Spleen (tissue), 11 donors: ENCODE data around the gene ENDOV. TPM values are rescaled to one million over a fixed set of nuclear protein-coding genes. Genes with fewer than 3 reads are reported as not detected.

Experiments used
- DNase-seq: peaks from one replicate; pipeline ENCODE4 v3.0.0-alpha.2; 2020
- H3K27ac ChIP-seq, 8 donors: fragments of 200-600 bp; sonication (generic) in 7 of 8; 1 replicate in 4 of 8; 2 replicates in 4 of 8; pipeline versions ENCODE4 v1.5.0 to v1.8.0; 2016 to 2021; ENCODE audit warnings: inconsistent platforms in 4 of 8, mild to moderate bottlenecking in 4 of 8, moderate library complexity in 1 of 8
- H3K27me3 ChIP-seq, 7 donors: fragments of 200-600 bp; sonication (generic) in 6 of 7; replicated peaks in 1 of 7; 1 replicate in 4 of 7; 2 replicates in 3 of 7; pipeline versions ENCODE4 v1.5.0 to v1.8.0; 2016 to 2021; ENCODE audit warnings: inconsistent platforms in 3 of 7, mild to moderate bottlenecking in 1 of 7
- H3K36me3 ChIP-seq, 6 donors: fragments of 200-600 bp; sonication (generic) in 5 of 6; 1 replicate in 4 of 6; 2 replicates in 2 of 6; pipeline versions ENCODE4 v1.5.0 to v1.8.0; 2016 to 2021; ENCODE audit warnings: inconsistent platforms in 2 of 6
- H3K4me1 ChIP-seq, 6 donors: fragments of 200-600 bp; sonication (generic) in 5 of 6; 1 replicate in 3 of 6; 2 replicates in 3 of 6; pipeline versions ENCODE4 v1.5.0 to v1.8.0; 2016 to 2021; ENCODE audit warnings: inconsistent platforms in 3 of 6
- H3K4me3 ChIP-seq, 8 donors: fragments of 200-600 bp; sonication (generic) in 7 of 8; 1 replicate in 4 of 8; 2 replicates in 4 of 8; pipeline versions ENCODE4 v1.5.0 to v1.8.0; 2016 to 2021; ENCODE audit warnings: inconsistent platforms in 4 of 8, mild to moderate bottlenecking in 4 of 8, moderate library complexity in 2 of 8
- H3K9me3 ChIP-seq, 8 donors: fragments of 200-600 bp; sonication (generic) in 7 of 8; 1 replicate in 4 of 8; 2 replicates in 4 of 8; pipeline versions ENCODE4 v1.5.0 to v1.8.0; 2016 to 2021; ENCODE audit warnings: inconsistent platforms in 4 of 8
- POLR2A ChIP-seq, 3 donors: fragments of 450-650 bp; IDR thresholded peaks; one replicate each; pipeline ENCODE4 v1.5.1; 2017; ENCODE audit warnings: antibody characterized with exemption in 3 of 3, mild to moderate bottlenecking in 1 of 3
- POLR2AphosphoS5 ChIP-seq, 3 donors: sonication (generic); formaldehyde crosslinking; IDR thresholded peaks; one replicate each; pipeline ENCODE4 v1.5.1; 2017; ENCODE audit warnings: antibody characterized with exemption in 3 of 3
- WGBS, 5 donors: extraction: QIAGEN DNeasy Blood & Tissue Kit in 3 of 5; methylation state at CpG; one replicate each; pipeline versions ENCODE4 v1.1.5 to v1.1.7; 2013 to 2018; 5-methylcytosine and 5-hydroxymethylcytosine counted together
- intact Hi-C: fragments of 100-400 bp; cut with DNase I; formaldehyde crosslinking; loops from one replicate; pipeline ENCODE4 v1.15.0; 2023; ENCODE audit warnings: low total_unique reads
- polyA plus RNA-seq, 3 donors: library from polyadenylated mRNA; stranded (reverse); fragments of 200-250 nt; gene quantifications; one replicate each; pipeline ENCODE4 v1.2.1, GENCODE V29; 2013
- total RNA-seq, 7 donors: library from RNA; depleted of rRNA in 3 of 7; stranded (reverse); fragments of >200 nt in 3 of 7; fragmentation: NEBNext Ultra II Directional in 4 of 7; extraction: Animal tissue kit (Norgen Biotek cat#: 25700) in 4 of 7; gene quantifications; one replicate each; pipeline versions ENCODE4 v1.1.0 to v1.2.1, GENCODE V29; 2016 to 2021
- TF ChIP-seq, protein P1 (sequence below), 11 experiments: fragments of 200-600 bp in 7 of 11; fragments of 450-650 bp in 4 of 11; sonication (generic) in 4 of 11; IDR thresholded peaks in 8 of 11; conservative IDR thresholded peaks in 3 of 11; 1 replicate in 7 of 11; 2 replicates in 4 of 11; pipeline versions ENCODE4 v1.4.0 to v1.8.0; 2016 to 2021; ENCODE audit warnings: antibody characterized with exemption in 11 of 11, inconsistent platforms in 4 of 11, mild to moderate bottlenecking in 1 of 11
- donor health status: healthy with polysubstance abuse.
- donor health status: DM: no; HTN: no; CAD: no; lungs with moderate emphysema.
- donor health status: DM: no; HTN: no; CAD: no.
- donor health status: Bipolar disorder and iron deficiency.
- donor health status: healthy.
- donor health status: DM: no; HTN: no; CAD: no.
- donor health status: DM: yes; HTN: yes; CAD: no.

Gene ENDOV
- total and polyA plus RNA-seq, 10 donors = 9.7 to 47.4 (median 23.2) TPM

GRCh38 chr17:80443498-80443897, 28.5 kb downstream of the ENDOV start:
- H3K27ac ChIP-seq = no peak overlapping the region
- no peaks in the 10 kb centered on the region for H3K9me3 ChIP-seq
- H3K27me3 ChIP-seq = peaks cover 0 to 18% (median 0%) of the 10 kb centered on the region in 7 donors
- DNase-seq = no peak
- intact Hi-C loops = no loop called here
- H3K4me3 ChIP-seq = no peak overlapping the region
- peaks cover 0 to 6% (median 0%) of the 10 kb centered on the region in 6 donors for H3K36me3 ChIP-seq
- TF ChIP-seq, protein P1, sequence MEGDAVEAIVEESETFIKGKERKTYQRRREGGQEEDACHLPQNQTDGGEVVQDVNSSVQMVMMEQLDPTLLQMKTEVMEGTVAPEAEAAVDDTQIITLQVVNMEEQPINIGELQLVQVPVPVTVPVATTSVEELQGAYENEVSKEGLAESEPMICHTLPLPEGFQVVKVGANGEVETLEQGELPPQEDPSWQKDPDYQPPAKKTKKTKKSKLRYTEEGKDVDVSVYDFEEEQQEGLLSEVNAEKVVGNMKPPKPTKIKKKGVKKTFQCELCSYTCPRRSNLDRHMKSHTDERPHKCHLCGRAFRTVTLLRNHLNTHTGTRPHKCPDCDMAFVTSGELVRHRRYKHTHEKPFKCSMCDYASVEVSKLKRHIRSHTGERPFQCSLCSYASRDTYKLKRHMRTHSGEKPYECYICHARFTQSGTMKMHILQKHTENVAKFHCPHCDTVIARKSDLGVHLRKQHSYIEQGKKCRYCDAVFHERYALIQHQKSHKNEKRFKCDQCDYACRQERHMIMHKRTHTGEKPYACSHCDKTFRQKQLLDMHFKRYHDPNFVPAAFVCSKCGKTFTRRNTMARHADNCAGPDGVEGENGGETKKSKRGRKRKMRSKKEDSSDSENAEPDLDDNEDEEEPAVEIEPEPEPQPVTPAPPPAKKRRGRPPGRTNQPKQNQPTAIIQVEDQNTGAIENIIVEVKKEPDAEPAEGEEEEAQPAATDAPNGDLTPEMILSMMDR (IDR thresholded peaks at IDR 0.05 in 8 of 11, conservative IDR thresholded peaks at IDR 0.05 in 3 of 11) = no peak
- TF ChIP-seq POLR2A (IDR thresholded peaks at IDR 0.05) (no peak), POLR2AphosphoS5 (IDR thresholded peaks at IDR 0.05) (no peak)
- WGBS, 5 donors = 42 to 59% (median 56%) methylated on average over 10 to 12 of the region's 12 CpGs
- peaks cover 0 to 15% (median 2%) of the 10 kb centered on the region in 6 donors for H3K4me1 ChIP-seq

GRCh38 chr17:80443916-80444643, 29.1 kb downstream of the ENDOV start:
- Histone ChIP-seq H3K4me1 (peaks cover 0 to 15% (median 2%) of the 10 kb centered on the region in 6 donors), H3K36me3 (peaks cover 0 to 6% (median 0%) of the 10 kb centered on the region in 6 donors), H3K9me3 (no peaks in the 10 kb centered on the region), H3K27ac (no peak overlapping the region), H3K4me3 (no peak overlapping the region), H3K27me3 (peaks cover 0 to 18% (median 0%) of the 10 kb centered on the region in 7 donors)
- TF ChIP-seq POLR2A (IDR thresholded peaks at IDR 0.05) = no peak
- TF ChIP-seq POLR2AphosphoS5 (IDR thresholded peaks at IDR 0.05) = no peak
- TF ChIP-seq, protein P1 (IDR thresholded peaks at IDR 0.05 in 8 of 11, conservative IDR thresholded peaks at IDR 0.05 in 3 of 11) = no peak
- intact Hi-C loops = no loop called here
- no peak for DNase-seq
- WGBS, 5 donors = 35 to 57% (median 52%) methylated on average over 18 to 31 of the region's 31 CpGs

GRCh38 chr17:80444644-80444979, 29.6 kb downstream of the ENDOV start:
- intact Hi-C loops = no loop called here
- 71 to 93% (median 80%) methylated on average over 4 to 6 of the region's 6 CpGs for WGBS, 5 donors
- DNase-seq = no peak

More at GRCh38 chr17:80444644-80444979, 29.6 kb downstream of the ENDOV start:
- no peak overlapping the region for H3K4me3 ChIP-seq
- H3K27me3 ChIP-seq = peaks cover 0 to 18% (median 0%) of the 10 kb centered on the region in 7 donors
- TF ChIP-seq POLR2A (IDR thresholded peaks at IDR 0.05) = no peak
- TF ChIP-seq, protein P1 (IDR thresholded peaks at IDR 0.05 in 8 of 11, conservative IDR thresholded peaks at IDR 0.05 in 3 of 11) = no peak
- TF ChIP-seq POLR2AphosphoS5 (IDR thresholded peaks at IDR 0.05) = no peak
- H3K4me1 ChIP-seq = peaks cover 0 to 15% (median 2%) of the 10 kb centered on the region in 6 donors
- H3K9me3 ChIP-seq = no peaks in the 10 kb centered on the region
- H3K27ac ChIP-seq = no peak overlapping the region
- peaks cover 0 to 6% (median 0%) of the 10 kb centered on the region in 6 donors for H3K36me3 ChIP-seq
